GM13977 (cell line): ENCODE results near the gene LCORL.

Source experiments
- DNase-seq: peaks from one replicate; pipeline ENCODE4 v3.0.0; 2012; ENCODE audit warnings: low spot score
- in situ Hi-C: fragments of 300-500 bp; cut with MboI; formaldehyde crosslinking; loops from one replicate; pipeline ENCODE4 v1.12.0; 2022; ENCODE audit warnings: low sequenced_read_pairs, low pct_unique_long_range_greater_than_20kb, mixed read lengths, inconsistent platforms; ENCODE audit not compliant: unreplicated experiment
- TF ChIP-seq, protein P1 (sequence below): IDR thresholded peaks from 2 replicates; pipeline ENCODE4 v1.5.1; 2012; ENCODE audit warnings: mild to moderate bottlenecking, control low read depth; ENCODE audit not compliant: insufficient read depth; ENCODE audit errors: extremely low read depth, missing control alignments

The LCORL gene

DNA sequence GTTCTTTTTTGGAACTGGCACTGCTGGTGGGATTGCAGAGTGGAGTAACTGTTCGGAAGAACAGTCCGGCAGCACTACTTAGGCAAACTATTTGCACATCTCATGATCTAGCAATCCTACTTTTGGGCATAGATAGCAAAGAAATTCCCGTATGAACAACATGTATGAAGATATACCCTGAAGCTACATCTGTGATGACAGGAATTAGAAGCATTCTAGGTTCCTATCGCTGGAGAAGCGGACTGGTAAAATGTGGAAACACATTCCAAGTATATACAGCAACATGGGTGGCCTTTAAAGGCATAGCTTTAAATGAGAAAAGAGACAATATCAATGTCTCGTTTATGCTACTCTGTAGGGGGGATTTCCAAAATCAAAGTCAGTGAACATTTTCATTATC is 214.1 kb downstream of the LCORL start:
- in situ Hi-C loops: loop anchor here (10.0 to 25.0 kb wide), 3 partner anchors 253 to 780 kb away; no protein-coding TSS in a partner anchor
- DNase-seq: no peak
- TF ChIP-seq, protein P1, sequence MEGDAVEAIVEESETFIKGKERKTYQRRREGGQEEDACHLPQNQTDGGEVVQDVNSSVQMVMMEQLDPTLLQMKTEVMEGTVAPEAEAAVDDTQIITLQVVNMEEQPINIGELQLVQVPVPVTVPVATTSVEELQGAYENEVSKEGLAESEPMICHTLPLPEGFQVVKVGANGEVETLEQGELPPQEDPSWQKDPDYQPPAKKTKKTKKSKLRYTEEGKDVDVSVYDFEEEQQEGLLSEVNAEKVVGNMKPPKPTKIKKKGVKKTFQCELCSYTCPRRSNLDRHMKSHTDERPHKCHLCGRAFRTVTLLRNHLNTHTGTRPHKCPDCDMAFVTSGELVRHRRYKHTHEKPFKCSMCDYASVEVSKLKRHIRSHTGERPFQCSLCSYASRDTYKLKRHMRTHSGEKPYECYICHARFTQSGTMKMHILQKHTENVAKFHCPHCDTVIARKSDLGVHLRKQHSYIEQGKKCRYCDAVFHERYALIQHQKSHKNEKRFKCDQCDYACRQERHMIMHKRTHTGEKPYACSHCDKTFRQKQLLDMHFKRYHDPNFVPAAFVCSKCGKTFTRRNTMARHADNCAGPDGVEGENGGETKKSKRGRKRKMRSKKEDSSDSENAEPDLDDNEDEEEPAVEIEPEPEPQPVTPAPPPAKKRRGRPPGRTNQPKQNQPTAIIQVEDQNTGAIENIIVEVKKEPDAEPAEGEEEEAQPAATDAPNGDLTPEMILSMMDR: no peak

DNA sequence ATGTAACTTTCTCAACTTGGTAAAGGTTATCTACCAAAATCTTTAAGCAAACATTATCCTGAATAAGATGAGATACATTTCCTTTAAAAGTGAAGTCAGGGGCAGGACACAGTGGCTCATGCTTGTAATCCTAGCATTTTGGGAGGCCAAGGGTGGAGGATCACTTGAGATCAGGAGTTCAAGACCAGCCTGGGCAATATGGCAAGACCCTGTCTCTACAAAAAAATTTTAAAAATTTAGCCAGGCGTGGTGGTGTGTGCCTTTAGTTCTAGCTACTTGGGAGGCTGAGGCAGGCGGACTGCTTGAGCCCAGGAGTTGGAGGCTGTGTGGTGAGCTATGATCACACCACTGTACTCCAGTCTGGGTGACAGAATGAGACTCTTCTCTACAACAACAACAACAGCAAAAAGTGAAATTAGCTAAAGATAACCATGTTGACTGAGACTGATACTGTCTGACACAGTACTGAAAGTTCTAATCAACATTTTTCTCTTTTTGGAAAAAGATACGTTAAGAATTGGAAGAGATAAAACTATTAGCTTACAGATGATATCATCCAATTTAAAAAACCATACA is 215.9 kb downstream of the LCORL start:
- TF ChIP-seq, protein P1: no peak
- no peak for DNase-seq
- in situ Hi-C loops: loop anchor here (10.0 to 25.0 kb wide), 3 partner anchors 251 to 782 kb away; no protein-coding TSS in a partner anchor

DNA sequence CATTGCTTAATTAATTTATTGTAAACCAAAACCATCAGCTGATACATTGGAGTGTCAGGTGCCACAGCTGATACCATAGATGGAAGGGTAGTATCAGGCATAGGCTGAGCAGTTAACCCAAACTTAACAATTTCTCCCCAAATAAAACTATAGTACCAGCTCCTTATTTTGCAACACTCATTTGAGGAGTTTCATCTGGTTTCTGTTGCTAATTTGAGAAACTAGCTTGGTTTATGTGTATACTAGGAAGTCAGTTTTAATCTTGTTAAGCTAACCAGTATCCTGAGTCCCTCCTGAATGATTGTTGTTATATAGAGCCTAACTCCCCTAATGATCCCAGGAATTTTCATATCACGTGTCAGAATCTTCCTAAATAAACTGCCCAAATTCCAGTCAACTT is 223.7 kb downstream of the LCORL start:
- TF ChIP-seq, protein P1: no peak
- DNase-seq: no peak
- in situ Hi-C loops: no loop called here

DNA sequence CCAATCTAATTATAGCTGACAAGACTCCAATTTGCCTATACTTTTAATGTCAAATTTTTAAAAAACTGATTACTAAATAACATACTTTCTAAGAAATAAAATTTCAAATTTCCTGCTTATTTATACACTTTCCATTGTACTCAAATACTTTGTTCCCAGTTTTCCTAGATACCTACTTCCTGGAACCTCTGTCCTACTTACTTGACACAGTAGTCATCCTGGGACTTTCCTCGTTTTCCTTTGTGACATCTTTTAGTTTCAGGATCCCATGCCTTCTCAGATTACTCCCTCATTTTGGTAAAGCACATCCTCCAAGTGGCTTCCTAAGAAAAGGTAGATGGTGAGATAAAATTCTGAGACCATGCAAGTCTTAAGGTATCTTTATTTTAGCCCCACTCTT is 226.8 kb downstream of the LCORL start:
- DNase-seq: no peak
- TF ChIP-seq, protein P1: no peak
- in situ Hi-C loops: no loop called here
